ENCODE data around the gene ROR2. TPM values are rescaled to one million over a fixed set of nuclear protein-coding genes. Genes with fewer than 3 reads are reported as not detected.

ROR2 gene
- total and polyA plus RNA-seq, 10 donors, result 0.65 to 15.6 (median 6.0) TPM

GRCh38 chr9:91680998-91681397 lies 269.0 kb downstream of the ROR2 start:
- peaks cover 0 to 31% (median 0%) of the 10 kb centered on the region in 7 donors for H3K27me3 ChIP-seq (replicated peaks in 1 of 7)
- DNase-seq, result no peak
- no peaks in the 10 kb centered on the region for H3K36me3 ChIP-seq
- TF ChIP-seq POLR2A (IDR thresholded peaks at IDR 0.05), result no peak
- TF ChIP-seq CTCF (IDR thresholded peaks at IDR 0.05 in 8 of 11, conservative IDR thresholded peaks at IDR 0.05 in 3 of 11), result no peak
- TF ChIP-seq POLR2AphosphoS5 (IDR thresholded peaks at IDR 0.05), result no peak
- H3K4me3 ChIP-seq, result no peak overlapping the region
- no peaks in the 10 kb centered on the region for H3K9me3 ChIP-seq
- H3K4me1 ChIP-seq, result peaks cover 0 to 11% (median 6%) of the 10 kb centered on the region in 6 donors
- WGBS, 5 donors, result 74 to 86% (median 81%) methylated on average over 15 of the region's 15 CpGs
- H3K27ac ChIP-seq, result no peak overlapping the region
- intact Hi-C loops (cut with DNase I; ENCODE audit: low total_unique reads), result no loop called here

- intact Hi-C loops (cut with DNase I; ENCODE audit: low total_unique reads), result no loop called here
- 92 to 98% (median 93%) methylated on average over 9 of the region's 9 CpGs for WGBS, 5 donors
Observed at GRCh38 chr9:91680106-91680505, 269.9 kb downstream of the ROR2 start.

GRCh38 chr9:91678807-91679580 lies 271.0 kb downstream of the ROR2 start:
- Histone ChIP-seq H3K36me3 (no peaks in the 10 kb centered on the region), H3K27me3 (replicated peaks in 1 of 7) (peaks cover 0 to 37% (median 0%) of the 10 kb centered on the region in 7 donors), H3K4me1 (peaks cover 0 to 11% (median 6%) of the 10 kb centered on the region in 6 donors), H3K27ac (no peak overlapping the region), H3K4me3 (no peak overlapping the region), H3K9me3 (no peaks in the 10 kb centered on the region)
- 55 to 70% (median 65%) methylated on average over 8 of the region's 8 CpGs for WGBS, 5 donors
- TF ChIP-seq CTCF (IDR thresholded peaks at IDR 0.05 in 8 of 11, conservative IDR thresholded peaks at IDR 0.05 in 3 of 11) (no peak), POLR2A (IDR thresholded peaks at IDR 0.05) (no peak), POLR2AphosphoS5 (IDR thresholded peaks at IDR 0.05) (no peak)
- intact Hi-C loops (cut with DNase I; ENCODE audit: low total_unique reads), result no loop called here
- DNase-seq, result no peak

More at GRCh38 chr9:91680106-91680505, 269.9 kb downstream of the ROR2 start:
- no peak for DNase-seq
- Histone ChIP-seq H3K27me3 (replicated peaks in 1 of 7) (peaks cover 0 to 37% (median 0%) of the 10 kb centered on the region in 7 donors), H3K4me1 (peaks cover 0 to 11% (median 6%) of the 10 kb centered on the region in 6 donors), H3K4me3 (no peak overlapping the region), H3K9me3 (no peaks in the 10 kb centered on the region), H3K36me3 (no peaks in the 10 kb centered on the region), H3K27ac (no peak overlapping the region)
- TF ChIP-seq CTCF (IDR thresholded peaks at IDR 0.05 in 8 of 11, conservative IDR thresholded peaks at IDR 0.05 in 3 of 11) (no peak), POLR2AphosphoS5 (IDR thresholded peaks at IDR 0.05) (no peak)

- DNase-seq, result no peak
- WGBS, 5 donors, result 77 to 86% (median 78%) methylated on average over 5 of the region's 5 CpGs
- Histone ChIP-seq H3K4me1 (peaks cover 0 to 11% (median 6%) of the 10 kb centered on the region in 6 donors), H3K9me3 (no peaks in the 10 kb centered on the region), H3K4me3 (no peak overlapping the region), H3K27me3 (replicated peaks in 1 of 7) (peaks cover 0 to 37% (median 0%) of the 10 kb centered on the region in 7 donors), H3K36me3 (no peaks in the 10 kb centered on the region), H3K27ac (no peak overlapping the region)
- intact Hi-C loops (cut with DNase I; ENCODE audit: low total_unique reads), result no loop called here
- TF ChIP-seq POLR2A (IDR thresholded peaks at IDR 0.05) (no peak), POLR2AphosphoS5 (IDR thresholded peaks at IDR 0.05) (no peak), CTCF (IDR thresholded peaks at IDR 0.05 in 8 of 11, conservative IDR thresholded peaks at IDR 0.05 in 3 of 11) (no peak)
Observed at GRCh38 chr9:91677822-91678436, 272.1 kb downstream of the ROR2 start.
